HFFc6 (cell line): ENCODE data around the gene RETREG1. TPM values are rescaled to one million over a fixed set of nuclear protein-coding genes. Genes with fewer than 3 reads are reported as not detected.

Source experiments
- DNase-seq: peaks from one replicate; pipeline ENCODE4 v3.0.0-alpha.2; 2018
- H3K27ac Mint-ChIP-seq: 2 replicates; pipeline ENCODE4 v1.8.0; 2020; ENCODE audit warnings: mild to moderate bottlenecking, mixed read lengths
- H3K27me3 Mint-ChIP-seq: 2 replicates; pipeline ENCODE4 v1.8.0; 2021; ENCODE audit warnings: mild to moderate bottlenecking, moderate library complexity, mixed read lengths; ENCODE audit not compliant: insufficient read depth
- H3K36me3 Mint-ChIP-seq: 2 replicates; pipeline ENCODE4 v1.8.0; 2021; ENCODE audit warnings: low read depth, mixed read lengths
- H3K4me1 Mint-ChIP-seq: 2 replicates; pipeline ENCODE4 v1.8.0; 2020; ENCODE audit warnings: low read depth, mixed read lengths
- H3K4me3 Mint-ChIP-seq: 2 replicates; pipeline ENCODE4 v1.8.0; 2020; ENCODE audit warnings: mild to moderate bottlenecking, moderate library complexity, mixed read lengths
- H3K9me3 Mint-ChIP-seq: 2 replicates; pipeline ENCODE4 v1.8.0; 2020; ENCODE audit warnings: mild to moderate bottlenecking, mixed read lengths
- total RNA-seq, 6 experiments: library from RNA; stranded (reverse); fragmentation: NEBNext Ultra II Directional; extraction: Animal tissue kit (Norgen Biotek cat#: 25700); gene quantifications; 2 replicates in 1 of 6; 3 replicates in 5 of 6; pipeline ENCODE4 v1.2.3, GENCODE V29; 2021
- TF ChIP-seq, protein P1 (sequence below): fragments of 200-600 bp; sonication (generic); IDR thresholded peaks from 2 replicates; pipeline ENCODE4 v1.5.0; 2021; ENCODE audit warnings: antibody characterized with exemption, mild to moderate bottlenecking

Gene RETREG1
- total RNA-seq, 6 experiments from 2014 or later, result 0.09 to 0.14 TPM; not detected in 4

DNA sequence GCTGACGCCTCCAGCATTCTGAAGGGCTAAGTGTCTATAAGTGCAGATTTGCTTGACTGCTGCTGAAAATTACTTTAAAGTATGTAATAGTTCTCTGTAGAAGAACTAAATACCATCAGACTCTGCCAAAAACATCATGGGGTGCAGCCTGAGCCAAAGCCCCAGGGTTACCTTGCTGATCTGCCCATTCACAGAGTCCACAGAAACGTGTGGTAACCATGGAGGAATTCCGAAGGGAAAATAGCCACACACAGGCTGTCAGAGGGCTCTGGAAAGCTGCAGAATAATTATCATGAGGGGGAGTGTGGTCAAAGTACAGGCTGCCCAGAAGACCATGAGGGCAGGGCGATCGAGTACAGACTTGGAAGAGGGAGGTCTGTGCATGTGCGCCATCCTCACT lies 36.4 kb downstream of the RETREG1 start:
- H3K27me3 Mint-ChIP-seq, result peaks cover 7% of the 10 kb centered on the region; the same call in 1 of the 2 replicates
- peaks cover 9% of the 10 kb centered on the region for H3K4me1 Mint-ChIP-seq
- H3K9me3 Mint-ChIP-seq, result no peaks in the 10 kb centered on the region
- H3K36me3 Mint-ChIP-seq, result no peaks in the 10 kb centered on the region
- DNase-seq, result no peak
- no peak overlapping the region for H3K27ac Mint-ChIP-seq
- H3K4me3 Mint-ChIP-seq, result no peak overlapping the region
- TF ChIP-seq, protein P1, sequence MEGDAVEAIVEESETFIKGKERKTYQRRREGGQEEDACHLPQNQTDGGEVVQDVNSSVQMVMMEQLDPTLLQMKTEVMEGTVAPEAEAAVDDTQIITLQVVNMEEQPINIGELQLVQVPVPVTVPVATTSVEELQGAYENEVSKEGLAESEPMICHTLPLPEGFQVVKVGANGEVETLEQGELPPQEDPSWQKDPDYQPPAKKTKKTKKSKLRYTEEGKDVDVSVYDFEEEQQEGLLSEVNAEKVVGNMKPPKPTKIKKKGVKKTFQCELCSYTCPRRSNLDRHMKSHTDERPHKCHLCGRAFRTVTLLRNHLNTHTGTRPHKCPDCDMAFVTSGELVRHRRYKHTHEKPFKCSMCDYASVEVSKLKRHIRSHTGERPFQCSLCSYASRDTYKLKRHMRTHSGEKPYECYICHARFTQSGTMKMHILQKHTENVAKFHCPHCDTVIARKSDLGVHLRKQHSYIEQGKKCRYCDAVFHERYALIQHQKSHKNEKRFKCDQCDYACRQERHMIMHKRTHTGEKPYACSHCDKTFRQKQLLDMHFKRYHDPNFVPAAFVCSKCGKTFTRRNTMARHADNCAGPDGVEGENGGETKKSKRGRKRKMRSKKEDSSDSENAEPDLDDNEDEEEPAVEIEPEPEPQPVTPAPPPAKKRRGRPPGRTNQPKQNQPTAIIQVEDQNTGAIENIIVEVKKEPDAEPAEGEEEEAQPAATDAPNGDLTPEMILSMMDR, result no peak

DNA sequence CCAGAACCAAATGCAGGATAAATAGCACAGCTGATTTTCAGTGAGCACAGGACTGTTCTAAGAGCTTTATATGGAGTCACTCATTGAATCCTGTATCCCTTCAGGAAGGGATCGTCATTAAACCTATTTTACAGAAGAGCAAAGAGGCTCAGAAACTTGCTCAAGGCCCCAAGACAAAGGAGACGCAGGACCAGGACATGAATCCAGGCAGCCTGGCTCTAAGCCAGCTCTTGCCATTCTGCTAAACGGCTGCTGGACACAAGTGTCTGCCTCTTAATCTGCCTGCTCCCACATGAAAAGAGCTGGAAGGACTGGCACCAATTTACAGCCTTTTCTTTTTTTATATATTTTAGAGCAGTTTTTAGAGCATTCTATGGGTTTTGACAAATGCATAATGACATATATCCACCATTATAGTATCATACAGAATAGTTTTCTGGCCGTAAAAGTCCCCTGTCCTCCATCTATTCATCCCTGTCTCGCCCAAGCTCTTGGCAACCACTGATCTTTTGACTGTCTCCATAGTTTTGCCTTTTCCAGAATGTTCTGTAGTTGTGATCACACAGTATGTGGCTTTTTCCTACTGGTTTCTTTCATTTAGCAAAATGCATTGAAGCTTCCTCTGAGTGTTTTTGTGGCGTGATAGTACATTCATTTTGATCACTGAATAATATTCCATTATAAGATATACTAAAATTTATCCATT lies 37.5 kb downstream of the RETREG1 start:
- peaks cover 7% of the 10 kb centered on the region; the same call in 1 of the 2 replicates for H3K27me3 Mint-ChIP-seq
- TF ChIP-seq, protein P1, result no peak
- H3K4me3 Mint-ChIP-seq, result no peak overlapping the region
- no peaks in the 10 kb centered on the region for H3K9me3 Mint-ChIP-seq
- H3K27ac Mint-ChIP-seq, result no peak overlapping the region
- DNase-seq, result no peak
- no peaks in the 10 kb centered on the region for H3K36me3 Mint-ChIP-seq
- peaks cover 20% of the 10 kb centered on the region for H3K4me1 Mint-ChIP-seq

DNA sequence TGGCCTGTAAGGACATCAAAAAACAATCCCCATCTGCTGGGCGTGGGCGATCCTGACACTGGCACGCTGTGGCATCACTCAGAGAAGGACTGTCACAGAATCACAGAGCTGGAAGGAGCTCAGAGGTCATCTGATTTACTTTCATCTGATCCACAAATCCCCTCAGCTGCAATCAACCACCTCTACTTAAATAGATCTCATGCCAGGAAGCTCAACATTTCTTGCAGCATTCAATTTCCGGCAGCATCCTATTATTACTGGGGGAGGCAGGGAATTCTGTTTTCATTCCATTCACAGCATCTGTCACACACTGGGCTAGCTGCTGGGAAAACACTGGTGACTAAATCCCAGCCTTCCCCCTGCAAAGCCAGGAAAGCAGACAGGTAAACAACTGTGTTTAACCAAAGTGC lies 38.3 kb downstream of the RETREG1 start:
- Mint-ChIP-seq H3K27ac (no peak overlapping the region), H3K27me3 (peaks cover 7% of the 10 kb centered on the region; the same call in 1 of the 2 replicates), H3K9me3 (no peaks in the 10 kb centered on the region), H3K4me1 (peaks cover 28% of the 10 kb centered on the region), H3K36me3 (no peaks in the 10 kb centered on the region), H3K4me3 (no peak overlapping the region)
- DNase-seq, result no peak
- TF ChIP-seq, protein P1, result no peak

DNA sequence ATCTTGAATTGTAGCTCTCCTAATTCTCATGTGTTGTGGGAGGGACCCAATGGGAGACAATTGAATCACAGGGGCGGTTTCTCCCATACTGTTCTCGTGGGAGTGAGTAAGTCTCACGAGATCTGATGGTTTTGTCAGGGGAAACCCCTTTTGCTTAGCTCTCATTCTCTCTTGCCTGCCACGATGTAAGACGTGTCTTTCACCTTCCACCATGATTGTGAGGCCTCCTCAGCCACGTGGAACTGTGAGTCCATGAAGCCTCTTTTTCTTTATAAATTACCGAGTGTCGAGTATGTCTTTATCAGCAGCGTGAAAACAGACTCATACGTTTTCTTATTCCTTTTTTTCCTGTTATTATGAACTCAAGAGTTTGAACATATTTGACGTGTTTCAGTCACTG lies 39.1 kb downstream of the RETREG1 start:
- H3K27ac Mint-ChIP-seq, result no peak overlapping the region
- TF ChIP-seq, protein P1, result no peak
- no peak for DNase-seq
- H3K27me3 Mint-ChIP-seq, result peaks cover 7% of the 10 kb centered on the region
- H3K36me3 Mint-ChIP-seq, result no peaks in the 10 kb centered on the region
- no peaks in the 10 kb centered on the region for H3K9me3 Mint-ChIP-seq
- H3K4me1 Mint-ChIP-seq, result peaks cover 32% of the 10 kb centered on the region
- no peak overlapping the region for H3K4me3 Mint-ChIP-seq

DNA sequence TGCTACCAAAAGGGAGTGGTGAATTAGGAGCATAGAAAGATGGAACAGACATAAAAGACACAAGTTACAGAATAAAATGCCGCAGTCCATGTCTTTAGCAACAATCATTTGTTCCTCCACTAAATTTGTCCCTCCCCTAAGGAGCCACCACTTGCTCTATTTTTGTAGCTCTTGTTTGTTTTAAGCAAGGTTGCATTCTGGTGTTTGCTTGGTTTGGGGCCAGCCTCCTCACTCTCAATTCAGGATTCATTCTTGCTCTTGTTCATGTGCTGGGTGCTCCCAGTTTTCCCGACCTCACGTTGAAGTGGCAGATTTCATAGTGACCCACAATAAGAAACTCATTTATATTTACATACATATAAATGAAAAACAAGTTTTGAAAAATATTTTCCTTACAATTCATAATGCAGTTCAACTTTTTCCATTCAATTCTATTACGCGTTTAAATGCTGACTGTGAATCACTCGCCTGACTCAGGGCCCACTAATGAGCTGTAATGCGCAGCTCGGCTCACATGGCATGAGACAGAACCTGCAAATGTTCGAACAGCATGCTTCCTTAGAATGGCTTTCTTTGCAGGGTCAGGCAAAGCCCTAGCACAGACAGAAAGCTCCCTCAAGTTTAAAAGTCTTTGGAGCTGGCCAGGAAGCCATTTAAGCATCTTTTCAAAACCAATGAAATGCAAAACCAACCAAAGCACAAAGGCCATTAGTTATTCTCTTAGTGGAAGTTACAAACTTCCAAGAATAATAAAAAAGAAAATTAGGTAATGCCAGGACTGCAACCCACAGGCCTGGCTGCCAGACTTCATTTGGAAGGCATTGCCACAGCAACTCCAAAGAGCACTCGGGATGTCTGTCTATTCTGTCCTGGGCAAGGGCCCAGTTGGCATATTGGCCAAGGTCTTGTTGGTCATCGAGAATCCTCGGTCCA lies 41.7 kb downstream of the RETREG1 start:
- peak; percentile 83 for DNase-seq
- Mint-ChIP-seq H3K4me3 (peak overlapping the region; percentile 61), H3K9me3 (no peaks in the 10 kb centered on the region), H3K27me3 (peaks cover 2% of the 10 kb centered on the region), H3K4me1 (peaks cover 40% of the 10 kb centered on the region), H3K27ac (peak overlapping the region; percentile 76), H3K36me3 (no peaks in the 10 kb centered on the region)
- TF ChIP-seq, protein P1, result no peak
